Naive thymus-derived CD8-positive, alpha-beta T cell (primary cell): ENCODE data around the gene MARK2. TPM values are rescaled to one million over a fixed set of nuclear protein-coding genes. Genes with fewer than 3 reads are reported as not detected.
"Not testable (repeated sequence)": the region's sequence is repeated elsewhere in the genome, so short reads cannot be mapped to it uniquely, and the experiment has no call there.

Experiments
- ATAC-seq, 2 donors: fragments of 150-1000 bp; cut with Tn5 transposase in 1 of 2; sonication (Bioruptor Pico), chemical (Tn5 transposase) in 1 of 2; 1 replicate in 1 of 2; 2 replicates in 1 of 2; pipeline ENCODE4 v1.10.0; 2021; ENCODE audit warnings: mild to moderate bottlenecking in 2 of 2, moderate library complexity in 2 of 2
- POLR2A ChIA-PET: fragments of 350-600 bp; sonication (Branson Sonifier 250); formaldehyde crosslinking; loops from one replicate; lab custom pipeline; 2021; ENCODE audit warnings: antibody characterized with exemption; lab: Charles Lee
- DNase-seq, 10 donors: peaks; one replicate each; pipeline versions ENCODE4 v3.0.0 to v3.0.0-alpha.2; 2020 to 2022
- H3K27ac Mint-ChIP-seq, 10 donors: one replicate each; pipeline ENCODE4 v1.8.0; 2020 to 2022; ENCODE audit warnings: mild to moderate bottlenecking in 10 of 10, mixed read lengths in 10 of 10, moderate library complexity in 4 of 10, inconsistent platforms in 1 of 10
- H3K27me3 Mint-ChIP-seq, 5 donors: one replicate each; pipeline ENCODE4 v1.8.0; 2021 to 2022; ENCODE audit warnings: mixed read lengths in 5 of 5
- H3K36me3 Mint-ChIP-seq, 3 donors: one replicate each; pipeline ENCODE4 v1.8.0; 2020 to 2022; ENCODE audit warnings: mixed read lengths in 3 of 3, mild to moderate bottlenecking in 2 of 3, inconsistent platforms in 1 of 3
- H3K4me1 Mint-ChIP-seq, 4 donors: one replicate each; pipeline ENCODE4 v1.8.0; 2021 to 2022; ENCODE audit warnings: mixed read lengths in 4 of 4
- H3K4me3 Mint-ChIP-seq, 10 donors: one replicate each; pipeline ENCODE4 v1.8.0; 2020 to 2022; ENCODE audit warnings: mild to moderate bottlenecking in 10 of 10, mixed read lengths in 10 of 10, moderate library complexity in 6 of 10, inconsistent platforms in 1 of 10
- H3K9me3 Mint-ChIP-seq, 9 donors: one replicate each; pipeline ENCODE4 v1.8.0; 2020 to 2022; ENCODE audit warnings: mixed read lengths in 9 of 9, mild to moderate bottlenecking in 3 of 9, inconsistent platforms in 1 of 9, moderate library complexity in 1 of 9
- polyA plus RNA-seq, 3 donors: library from polyadenylated mRNA; unstranded; fragments of 300-500 nt; fragmentation: Illumina TruSeq; gene quantifications; one replicate each; pipeline ENCODE4 v1.2.3, GENCODE V29; 2021
- total RNA-seq, 8 experiments: library from RNA in 2 of 8; stranded (reverse) in 2 of 8; gene quantifications; one replicate each; pipeline ENCODE4 v1.2.3 and lab custom pipeline; 2021 to 2026

Gene MARK2
- total and polyA plus RNA-seq, 5 experiments from 2014 or later = 37.0 to 74.5 (median 57.0) TPM

GRCh38 chr11:63862923-63863322 is 24.0 kb downstream of the MARK2 start:
- H3K36me3 Mint-ChIP-seq = peaks cover 0 to 29% (median 0%) of the 10 kb centered on the region in 3 donors
- H3K4me1 Mint-ChIP-seq = peaks cover 26 to 74% (median 52%) of the 10 kb centered on the region in 4 donors
- peak; percentile 47 to 53 for ATAC-seq
- POLR2A ChIA-PET = interaction anchor here (1.0 to 2.5 kb wide), 3 partner anchors 24 to 29 kb away, joined by 3 to 14 read pairs (median 3); partner anchors contain the start of gene MARK2
- H3K27ac Mint-ChIP-seq = peak overlapping the region; percentile 30 to 96 (median 86)
- H3K27me3 Mint-ChIP-seq = no peaks in the 10 kb centered on the region
- no peaks in the 10 kb centered on the region for H3K9me3 Mint-ChIP-seq
- DNase-seq = peak in 2 of 10 donors; percentile 10 to 26
- H3K4me3 Mint-ChIP-seq = peak overlapping the region in 9 of 10 donors; percentile 1 to 67 (median 28)

GRCh38 chr11:63863620-63864019 is 24.7 kb downstream of the MARK2 start:
- not testable (repeated sequence) for H3K27me3 Mint-ChIP-seq, DNase-seq, H3K9me3 Mint-ChIP-seq, ATAC-seq
- Mint-ChIP-seq H3K36me3 (peaks cover 0 to 29% (median 0%) of the 10 kb centered on the region in 3 donors), H3K27ac (peak overlapping the region in 8 of 10 donors; percentile 22 to 88 (median 74)), H3K4me1 (peaks cover 29 to 74% (median 58%) of the 10 kb centered on the region in 4 donors), H3K4me3 (peak overlapping the region in 4 of 10 donors; percentile 22 to 67 (median 43))
- POLR2A ChIA-PET = interaction anchor here (0.6 to 2.5 kb wide), 5 partner anchors 9 to 82 kb away, joined by 3 to 14 read pairs (median 3); partner anchors contain the start of gene MARK2

GRCh38 chr11:63866211-63866610 is 27.3 kb downstream of the MARK2 start:
- Mint-ChIP-seq H3K4me3 (peak overlapping the region; percentile 50 to 82 (median 71)), H3K4me1 (peaks cover 44 to 81% (median 79%) of the 10 kb centered on the region in 4 donors), H3K27me3 (no peaks in the 10 kb centered on the region), H3K9me3 (no peaks in the 10 kb centered on the region), H3K36me3 (peaks cover 0 to 15% (median 0%) of the 10 kb centered on the region in 3 donors), H3K27ac (peak overlapping the region; percentile 44 to 90 (median 85))
- POLR2A ChIA-PET = interaction anchor here (1.0 to 2.5 kb wide), 4 partner anchors 21 to 98 kb away, joined by 3 to 9 read pairs (median 5); partner anchors contain the start of genes MARK2 and ZFTA
- peak; percentile 46 to 90 (median 72) for DNase-seq
- ATAC-seq = peak; percentile 67 to 75

- peaks cover 48 to 87% (median 84%) of the 10 kb centered on the region in 4 donors for H3K4me1 Mint-ChIP-seq
- peaks cover 0 to 8% (median 0%) of the 10 kb centered on the region in 3 donors for H3K36me3 Mint-ChIP-seq
- H3K27me3 Mint-ChIP-seq = no peaks in the 10 kb centered on the region
- POLR2A ChIA-PET = interaction anchor here (1.0 to 2.5 kb wide), 6 partner anchors 22 to 99 kb away, joined by 3 to 9 read pairs (median 4); partner anchors contain the start of genes MARK2 and ZFTA
- no peaks in the 10 kb centered on the region for H3K9me3 Mint-ChIP-seq
- ATAC-seq = no peak
- peak overlapping the region in 9 of 10 donors; percentile 14 to 90 (median 79) for H3K27ac Mint-ChIP-seq
- no peak for DNase-seq
- peak overlapping the region in 4 of 10 donors; percentile 10 to 69 (median 42) for H3K4me3 Mint-ChIP-seq
Measured at GRCh38 chr11:63867511-63867910, 28.6 kb downstream of the MARK2 start.

GRCh38 chr11:63868399-63869064 is 29.6 kb downstream of the MARK2 start:
- peaks cover 0 to 5% (median 0%) of the 10 kb centered on the region in 3 donors for H3K36me3 Mint-ChIP-seq
- POLR2A ChIA-PET = interaction anchor here (1.4 to 2.6 kb wide), 4 partner anchors 18 to 30 kb away, joined by 4 to 22 read pairs (median 6); partner anchors contain the start of gene MARK2
- H3K4me1 Mint-ChIP-seq = peaks cover 48 to 87% (median 83%) of the 10 kb centered on the region in 4 donors
- H3K9me3 Mint-ChIP-seq = no peaks in the 10 kb centered on the region
- DNase-seq (no peak), ATAC-seq (no peak)
- no peaks in the 10 kb centered on the region for H3K27me3 Mint-ChIP-seq
- H3K27ac Mint-ChIP-seq = peak overlapping the region in 9 of 10 donors; percentile 5 to 91 (median 69)
- peak overlapping the region in 9 of 10 donors; percentile 6 to 83 (median 62) for H3K4me3 Mint-ChIP-seq

- peak; percentile 8 to 11 for ATAC-seq
- POLR2A ChIA-PET = interaction anchor here (1.1 to 2.6 kb wide), 4 partner anchors 9 to 31 kb away, joined by 3 to 22 read pairs (median 5); partner anchors contain the start of gene MARK2
Measured at GRCh38 chr11:63869171-63869591, 30.3 kb downstream of the MARK2 start.

GRCh38 chr11:63869683-63870082 is 30.8 kb downstream of the MARK2 start:
- Mint-ChIP-seq H3K27me3 (no peaks in the 10 kb centered on the region), H3K4me3 (peak overlapping the region; percentile 54 to 89 (median 80)), H3K36me3 (peaks cover 0 to 8% (median 0%) of the 10 kb centered on the region in 3 donors), H3K4me1 (peaks cover 54 to 95% (median 92%) of the 10 kb centered on the region in 4 donors), H3K9me3 (no peaks in the 10 kb centered on the region), H3K27ac (peak overlapping the region; percentile 84 to 97 (median 90))
- POLR2A ChIA-PET = interaction anchor here (0.8 to 2.6 kb wide), 8 partner anchors 8 to 45 kb away, joined by 3 to 22 read pairs (median 5); partner anchors contain the start of gene MARK2
- DNase-seq (peak; percentile 16 to 78 (median 50)), ATAC-seq (peak; percentile 74 to 88)

More at GRCh38 chr11:63869171-63869591, 30.3 kb downstream of the MARK2 start:
- H3K36me3 Mint-ChIP-seq = peaks cover 0 to 5% (median 0%) of the 10 kb centered on the region in 3 donors
- no peaks in the 10 kb centered on the region for H3K9me3 Mint-ChIP-seq
- no peaks in the 10 kb centered on the region for H3K27me3 Mint-ChIP-seq
- H3K4me3 Mint-ChIP-seq = peak overlapping the region; percentile 54 to 89 (median 80)
- peaks cover 50 to 92% (median 87%) of the 10 kb centered on the region in 4 donors for H3K4me1 Mint-ChIP-seq
- DNase-seq = no peak
- H3K27ac Mint-ChIP-seq = peak overlapping the region; percentile 84 to 97 (median 90)

GRCh38 chr11:63870351-63871140 is 31.6 kb downstream of the MARK2 start:
- DNase-seq (no peak), ATAC-seq (no peak)
- Mint-ChIP-seq H3K4me1 (peaks cover 52 to 91% (median 90%) of the 10 kb centered on the region in 4 donors), H3K9me3 (no peaks in the 10 kb centered on the region), H3K36me3 (peaks cover 0 to 12% (median 2%) of the 10 kb centered on the region in 3 donors), H3K27me3 (no peaks in the 10 kb centered on the region), H3K4me3 (peak overlapping the region; percentile 45 to 89 (median 80)), H3K27ac (peak overlapping the region; percentile 82 to 97 (median 90))
- POLR2A ChIA-PET = interaction anchor here (0.6 to 2.6 kb wide), 7 partner anchors 9 to 1209 kb away, joined by 3 to 22 read pairs (median 5); partner anchors contain the start of gene MARK2

GRCh38 chr11:63871962-63872799 is 33.3 kb downstream of the MARK2 start:
- peak in 1 of 10 donors; percentile 24 for DNase-seq
- peak overlapping the region; percentile 44 to 68 (median 58) for H3K4me3 Mint-ChIP-seq
- H3K4me1 Mint-ChIP-seq = peaks cover 45 to 88% (median 83%) of the 10 kb centered on the region in 4 donors
- no peaks in the 10 kb centered on the region for H3K9me3 Mint-ChIP-seq
- peak; percentile 43 to 47 for ATAC-seq
- H3K36me3 Mint-ChIP-seq = peaks cover 0 to 12% (median 3%) of the 10 kb centered on the region in 3 donors
- POLR2A ChIA-PET = interaction anchor here (0.8 to 2.2 kb wide), 2 partner anchors 10 to 33 kb away, joined by 3 to 9 read pairs; partner anchors contain the start of gene MARK2
- no peaks in the 10 kb centered on the region for H3K27me3 Mint-ChIP-seq
- peak overlapping the region in 8 of 10 donors; percentile 19 to 83 (median 45) for H3K27ac Mint-ChIP-seq

- Mint-ChIP-seq H3K36me3 (peaks cover 0 to 12% (median 3%) of the 10 kb centered on the region in 3 donors), H3K4me3 (peak overlapping the region in 9 of 10 donors; percentile 22 to 68 (median 51)), H3K4me1 (peaks cover 44 to 87% (median 80%) of the 10 kb centered on the region in 4 donors), H3K27ac (peak overlapping the region in 7 of 10 donors; percentile 29 to 83 (median 72)), H3K27me3 (no peaks in the 10 kb centered on the region), H3K9me3 (no peaks in the 10 kb centered on the region)
- POLR2A ChIA-PET = interaction anchor here (0.9 to 2.2 kb wide), 2 partner anchors 10 to 34 kb away, joined by 4 to 9 read pairs; partner anchors contain the start of gene MARK2
- DNase-seq = peak in 1 of 10 donors; percentile 41
- no peak for ATAC-seq
Measured at GRCh38 chr11:63872800-63873197, 33.9 kb downstream of the MARK2 start.
